Body of pancreas (tissue), 4 donors: ENCODE measurements around the gene DNAJC8.

Source experiments
- CTCF ChIP-seq, 7 experiments: fragments of 450-650 bp in 4 of 7; fragments of 200-600 bp in 3 of 7; sonication (generic) in 3 of 7; IDR thresholded peaks; one replicate each; pipeline ENCODE4 v1.5.1; 2016 to 2019; ENCODE audit warnings: antibody characterized with exemption in 7 of 7
- POLR2A ChIP-seq, 3 donors: fragments of 450-650 bp; IDR thresholded peaks; one replicate each; pipeline ENCODE4 v1.6.1; 2016; ENCODE audit warnings: antibody characterized with exemption in 3 of 3, mild to moderate bottlenecking in 2 of 3

GRCh38 chr1:28266920-28267322, 34.1 kb upstream of the DNAJC8 start:
- no peak for TF ChIP-seq CTCF (IDR thresholded peaks at IDR 0.05)
- TF ChIP-seq POLR2A (IDR thresholded peaks at IDR 0.05), result no peak
